HepG2 (cell line): ENCODE results near the gene CTRL. TPM values are rescaled to one million over a fixed set of nuclear protein-coding genes. Genes with fewer than 3 reads are reported as not detected.
A peak's percentile ranks its signal among the peaks of the same experiment; 100 is the strongest.

ENCODE experiments used
- CREBL2 ChIP-seq: sonication (generic); formaldehyde crosslinking; IDR thresholded peaks from 2 replicates; pipeline ENCODE4 v1.8.1; 2023; ENCODE audit warnings: missing genetic modification reagents, mild to moderate bottlenecking, borderline replicate concordance
- DNMT3B ChIP-seq: conservative IDR thresholded peaks from 2 replicates; pipeline ENCODE4 v1.6.1; 2016; ENCODE audit warnings: missing biosample characterization, control low read depth
- HBP1 ChIP-seq: IDR thresholded peaks from 2 replicates; pipeline ENCODE4 v1.6.1; 2016; ENCODE audit warnings: low read depth, control low read depth
- MAFG ChIP-seq: sonication (generic); formaldehyde crosslinking; IDR thresholded peaks from 2 replicates; pipeline ENCODE4 v1.5.1; 2020; ENCODE audit warnings: mild to moderate bottlenecking, missing genetic modification reagents
- MED8 ChIP-seq: sonication (generic); formaldehyde crosslinking; IDR thresholded peaks from 2 replicates; pipeline ENCODE4 v1.8.1; 2023; ENCODE audit warnings: mild to moderate bottlenecking, missing genetic modification reagents; ENCODE audit not compliant: insufficient replicate concordance
- RERE ChIP-seq: IDR thresholded peaks from 2 replicates; pipeline ENCODE4 v1.6.1; 2016; ENCODE audit warnings: low read depth, missing genetic modification reagents, missing compliant biosample characterization
- THAP11 ChIP-seq: IDR thresholded peaks from 2 replicates; pipeline ENCODE4 v1.6.1; 2016; ENCODE audit warnings: missing biosample characterization, missing genetic modification reagents
- ZNF142 ChIP-seq: sonication (generic); formaldehyde crosslinking; IDR thresholded peaks from 2 replicates; pipeline ENCODE4 v1.4.0; 2020; ENCODE audit warnings: missing genetic modification reagents
- ZNF333 ChIP-seq: sonication (generic); formaldehyde crosslinking; IDR thresholded peaks from 2 replicates; pipeline ENCODE4 v1.4.0; 2020; ENCODE audit warnings: mild to moderate bottlenecking, missing genetic modification reagents, borderline replicate concordance
- ZNF468 ChIP-seq: sonication (generic); formaldehyde crosslinking; IDR thresholded peaks from 2 replicates; pipeline ENCODE4 v1.8.0; 2022; ENCODE audit warnings: mild to moderate bottlenecking, moderate library complexity, missing genetic modification reagents
- ZNF619 ChIP-seq: sonication (generic); formaldehyde crosslinking; IDR thresholded peaks from 2 replicates; pipeline ENCODE4 v1.4.0; 2020; ENCODE audit warnings: mild to moderate bottlenecking, missing genetic modification reagents
- ZNF724P ChIP-seq: sonication (generic); formaldehyde crosslinking; IDR thresholded peaks from 2 replicates; pipeline ENCODE4 v1.8.0; 2022; ENCODE audit warnings: missing genetic modification reagents, borderline replicate concordance
- ZNF800 ChIP-seq: sonication (generic); formaldehyde crosslinking; IDR thresholded peaks from 2 replicates; pipeline ENCODE4 v1.4.0; 2020; ENCODE audit warnings: missing genetic modification reagents
- polyA plus RNA-seq, 8 experiments: library from polyadenylated mRNA; depleted of rRNA in 3 of 8; stranded (reverse) in 7 of 8; unstranded in 1 of 8; fragments of >200 nt; fragmentation: Illumina TruSeq in 4 of 8; extraction: Trizol in 4 of 8; gene quantifications; 2 replicates each; pipeline versions ENCODE4 v1.2.1 to v1.2.3, GENCODE V29; 2011 to 2016; ENCODE audit warnings: low read depth in 4 of 8, missing spikeins in 1 of 8, mixed read lengths in 1 of 8; ENCODE audit not compliant: insufficient read depth in 1 of 8
- total RNA-seq, 5 experiments: library from RNA; depleted of rRNA; stranded (reverse); fragments of >200 nt; fragmentation: Illumina TruSeq; extraction: Trizol; gene quantifications; 2 replicates each; pipeline ENCODE4 v1.2.3, GENCODE V29; 2016; ENCODE audit warnings: low read depth in 1 of 5

Gene CTRL
- total and polyA plus RNA-seq, 2 of the 13 experiments (the other 11 are each of a cell fraction or from before 2014, with no cell fraction given), result 1.9 to 2.7 TPM

GRCh38 chr16:67967958-67968399, 36.3 kb upstream of the CTRL start (continued):
- no peak; the same call in 1 of the 2 replicates for TF ChIP-seq ZNF142 (CRISPR knock-in tag)
- no peak; the same call in 1 of the 2 replicates for TF ChIP-seq ZNF333
- no peak for TF ChIP-seq MED8 (CRISPR knock-in tag)
- TF ChIP-seq RERE (CRISPR knock-in tag), result no peak
- no peak for TF ChIP-seq ZNF800 (CRISPR knock-in tag)
- TF ChIP-seq ZNF468 (CRISPR knock-in tag), result no peak
- no peak for TF ChIP-seq ZNF724P (CRISPR knock-in tag)
- TF ChIP-seq ZNF619, result no peak
- TF ChIP-seq HBP1 (CRISPR knock-in tag), result no peak
- no peak for TF ChIP-seq MAFG (CRISPR knock-in tag)
- no peak for TF ChIP-seq THAP11 (CRISPR knock-in tag)
- 0 out of 2 replicates have a peak, but pooled peaks have one; percentile 7 for TF ChIP-seq CREBL2 (CRISPR knock-in tag)
- 0 out of 2 replicates have a peak, but pooled peaks have one; percentile 6 for TF ChIP-seq DNMT3B
